GM19463 (cell line): Measurements from ENCODE around the gene ERBIN.
"Not testable (repeated sequence)": the region's sequence is repeated elsewhere in the genome, so short reads cannot be mapped to it uniquely, and the experiment has no call there.

Experiments
- ATAC-seq: cut with Tn5 transposase; IDR thresholded peaks from one replicate; pipeline ENCODE4 v1.9.1; 2021; ENCODE audit warnings: mild to moderate bottlenecking, moderate library complexity; ENCODE audit not compliant: unreplicated experiment

The ERBIN gene

DNA sequence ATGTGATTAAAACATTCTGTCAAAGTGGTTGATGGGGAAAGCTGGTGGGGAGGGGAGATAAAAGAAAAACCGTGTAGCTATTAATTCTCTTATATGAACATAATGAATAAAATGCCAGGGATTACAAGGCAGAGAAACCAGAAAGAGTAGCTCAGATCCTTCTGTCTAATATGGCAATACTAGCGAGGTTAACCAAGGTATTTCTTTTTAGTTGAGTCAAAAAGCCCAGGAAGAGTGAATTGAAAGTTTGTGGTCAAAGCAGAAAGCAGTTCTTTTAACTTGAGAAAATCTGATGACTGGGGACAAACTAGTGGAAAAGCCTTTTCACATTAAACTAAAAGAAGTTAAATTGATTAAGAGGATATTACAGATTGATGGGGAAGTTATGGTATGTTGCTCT, 76.0 kb downstream of the ERBIN start:
- peak; percentile 44 for ATAC-seq

DNA sequence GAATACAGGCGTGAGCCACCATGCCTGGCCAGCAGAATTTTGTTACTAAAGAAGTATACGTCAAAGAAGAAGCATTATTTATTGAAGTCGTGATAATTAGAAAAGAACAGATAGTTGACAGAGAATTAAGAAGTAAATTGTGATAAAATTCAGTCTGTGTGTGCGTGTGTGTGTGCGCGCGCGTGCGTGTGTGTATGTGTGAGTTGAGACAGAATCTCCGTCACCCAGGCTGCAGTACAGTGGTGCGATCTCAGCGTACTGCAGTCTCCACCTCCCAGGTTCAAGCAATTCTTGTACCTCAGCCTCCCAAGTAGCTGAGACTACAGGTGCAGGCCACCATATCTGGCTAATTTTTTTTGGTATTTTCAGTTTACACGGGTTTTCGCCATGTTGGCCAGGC, 77.8 kb downstream of the ERBIN start:
- no peak for ATAC-seq

DNA sequence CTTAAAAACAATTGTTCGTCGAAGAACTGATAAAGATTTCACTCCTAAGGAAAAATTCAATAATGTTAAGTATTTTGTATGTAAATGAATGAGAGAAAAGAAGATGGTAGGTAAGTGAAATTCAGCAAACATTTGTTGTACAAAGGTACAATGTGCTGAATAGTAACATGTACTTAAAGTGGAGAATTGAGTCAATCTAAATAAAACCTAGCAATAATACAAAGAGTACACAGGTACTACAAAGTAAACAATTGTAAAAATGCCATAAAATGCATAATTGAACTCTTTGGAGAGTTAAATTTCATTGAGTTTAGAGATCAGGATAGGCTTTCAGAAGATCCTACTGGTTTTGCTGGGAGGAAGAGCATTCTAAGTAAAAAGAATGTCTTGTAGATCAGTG, 82.9 kb downstream of the ERBIN start:
- ATAC-seq: no peak

DNA sequence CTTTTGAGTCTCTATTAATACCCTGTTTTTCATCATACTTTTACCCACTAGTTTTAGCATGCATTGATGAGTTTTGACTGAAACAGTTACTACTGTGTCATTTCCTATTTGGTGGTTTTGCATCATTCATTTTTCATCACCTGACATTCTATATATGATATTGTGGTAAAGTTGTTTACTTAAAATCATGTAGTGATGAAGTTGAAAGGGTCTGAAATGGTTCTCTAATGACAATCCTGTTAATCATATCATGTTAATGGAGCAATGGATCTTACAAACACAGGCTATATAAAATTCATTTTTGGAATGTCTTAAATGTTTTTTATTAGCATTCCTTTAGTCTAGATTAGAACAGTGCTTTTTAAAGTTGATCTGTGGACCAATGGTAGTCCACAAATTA, 84.1 kb downstream of the ERBIN start:
- ATAC-seq: no peak

DNA sequence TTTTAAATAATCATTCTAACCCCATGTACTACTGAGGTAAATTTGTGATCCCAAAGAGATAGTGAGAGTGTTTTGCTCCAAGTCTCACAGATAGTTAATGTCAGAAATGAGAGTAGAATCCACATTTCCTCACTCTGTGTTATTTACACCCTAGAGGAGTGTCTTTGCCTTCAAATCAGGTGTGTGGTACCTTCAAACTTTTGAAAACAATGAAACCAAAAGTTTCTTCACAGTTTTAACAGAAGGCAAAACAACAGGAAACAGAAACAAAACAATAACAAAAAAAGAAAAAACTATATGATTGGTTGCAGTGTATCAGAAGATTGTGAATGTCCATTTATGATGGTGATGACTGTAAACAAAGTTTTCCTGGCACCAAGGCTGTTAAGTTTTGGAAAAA, 85.9 kb downstream of the ERBIN start:
- no peak for ATAC-seq

DNA sequence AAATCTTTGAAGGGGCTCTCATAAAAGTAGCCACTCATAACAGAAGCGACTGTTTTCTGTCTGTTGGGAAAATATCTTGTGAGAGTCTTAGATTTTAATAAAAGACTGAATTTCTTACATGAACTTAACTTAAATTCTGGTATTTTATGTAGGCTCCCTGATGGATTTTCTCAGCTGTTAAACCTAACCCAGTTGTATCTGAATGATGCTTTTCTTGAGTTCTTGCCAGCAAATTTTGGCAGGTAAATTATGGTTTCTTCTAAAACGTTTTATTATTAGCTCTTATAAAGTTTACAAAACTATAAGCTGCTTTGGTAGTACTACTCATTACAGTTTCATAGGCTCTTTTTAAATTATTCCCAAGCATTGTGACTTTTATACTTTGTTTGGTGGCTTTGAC, 87.0 kb downstream of the ERBIN start:
- ATAC-seq: no peak

DNA sequence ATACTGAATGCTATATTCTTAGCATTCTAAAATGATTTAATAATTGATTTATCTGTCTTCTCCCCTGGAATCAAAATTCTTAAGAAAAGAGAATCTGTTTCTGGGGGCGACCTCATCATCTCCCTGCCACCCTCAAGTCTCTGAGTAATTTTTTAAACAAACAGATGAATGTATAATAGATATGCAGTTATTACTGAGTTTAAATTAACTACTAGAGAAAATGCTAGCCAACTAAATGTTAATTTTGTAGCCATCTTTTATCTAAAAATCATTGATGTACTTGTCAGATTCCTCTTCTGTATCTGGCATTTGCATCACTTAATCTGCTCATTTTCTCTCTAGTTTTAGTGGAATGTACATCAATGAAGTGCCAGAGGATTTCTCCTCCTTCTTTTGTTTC, 87.5 kb downstream of the ERBIN start:
- ATAC-seq: no peak

DNA sequence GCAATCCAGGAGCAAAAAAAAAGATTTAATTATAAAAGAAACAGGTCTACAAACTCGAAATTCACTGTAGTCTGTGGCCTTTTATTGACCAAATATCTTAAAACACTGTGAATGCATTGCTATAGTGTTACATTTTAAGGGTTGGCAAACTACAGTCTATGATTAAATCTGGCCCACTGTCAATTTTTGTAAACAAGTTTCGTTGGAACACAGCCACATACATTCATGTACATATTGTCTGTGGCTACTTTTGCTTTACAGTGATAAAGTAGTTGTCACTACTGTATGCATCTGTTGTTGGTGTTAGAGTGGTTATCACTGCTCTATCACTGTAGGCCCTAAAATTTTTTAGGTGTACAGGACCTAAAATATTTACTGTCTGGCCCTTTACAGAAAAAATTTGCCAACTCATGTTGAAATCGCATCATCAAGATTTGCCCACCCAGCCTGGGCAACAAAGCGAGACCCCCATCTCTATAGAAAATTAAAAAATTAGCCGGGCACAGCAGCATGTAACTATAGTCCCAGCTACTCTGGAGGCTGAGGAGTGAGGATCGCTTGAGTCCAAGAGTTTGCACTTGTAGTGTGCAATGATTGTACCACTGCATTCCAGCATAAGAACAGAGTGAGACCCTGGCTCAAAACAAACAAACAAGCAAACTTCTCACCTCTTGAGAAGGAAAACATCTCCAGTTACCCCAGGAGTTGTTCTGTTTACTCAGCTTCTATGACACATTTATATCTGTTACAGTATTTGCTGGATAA, 89.0 kb downstream of the ERBIN start:
- no peak for ATAC-seq

DNA sequence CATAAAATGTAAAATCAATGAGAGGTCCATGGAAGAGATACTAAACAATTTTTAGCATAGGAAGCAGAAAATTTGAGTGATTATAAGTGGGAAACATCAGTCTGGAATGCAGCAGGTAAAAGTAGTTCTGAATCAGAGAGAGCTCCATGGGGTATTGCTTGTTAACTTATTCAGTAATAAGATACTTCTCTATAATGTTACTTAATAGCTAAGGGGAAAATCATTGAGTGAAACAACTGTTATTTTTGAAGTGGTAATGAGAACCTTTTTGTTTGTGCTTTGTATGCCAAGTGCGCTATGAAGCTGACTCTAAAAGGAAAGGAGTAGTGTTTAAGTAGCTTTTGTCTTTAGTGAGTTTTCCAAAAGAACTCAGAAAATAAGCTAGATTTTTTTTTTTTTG, 95.2 kb downstream of the ERBIN start:
- ATAC-seq: no peak

DNA sequence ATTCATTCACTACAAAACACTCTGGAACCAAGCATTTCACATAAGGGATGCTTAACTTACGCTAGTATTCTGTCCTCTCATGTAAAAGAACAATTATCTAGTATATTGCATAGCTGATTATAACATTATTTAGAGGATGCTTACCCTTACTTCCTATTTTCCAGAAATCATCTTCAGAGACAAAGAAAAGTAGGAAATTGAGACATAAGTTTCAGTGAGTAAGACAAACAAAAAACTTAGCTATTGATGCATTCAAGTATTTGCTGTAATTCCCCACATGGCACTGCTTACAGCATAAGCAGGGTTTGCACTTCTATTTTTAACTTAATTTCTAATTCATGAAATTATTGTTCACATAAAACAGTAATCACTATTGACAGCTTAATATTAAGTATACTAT, 112.9 kb downstream of the ERBIN start:
- no peak for ATAC-seq

DNA sequence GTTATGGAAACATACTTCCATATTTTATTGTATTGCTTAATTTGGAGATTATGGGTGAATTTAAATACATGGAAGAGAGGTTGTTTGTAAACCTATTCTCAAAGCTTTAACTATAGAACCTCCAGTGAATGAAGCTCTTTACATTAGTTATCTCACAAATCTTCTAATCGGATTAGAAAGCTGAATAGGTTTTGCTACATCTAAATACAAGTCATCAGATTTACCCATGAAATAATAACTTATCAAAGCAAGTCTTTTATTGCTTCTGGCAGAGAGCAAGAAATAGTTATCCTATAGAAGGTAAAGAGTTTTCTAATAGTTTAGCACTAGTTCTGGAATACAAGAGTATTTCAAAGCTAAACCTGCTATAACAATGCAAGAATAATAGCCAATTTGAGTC, 113.3 kb downstream of the ERBIN start:
- ATAC-seq: no peak

DNA sequence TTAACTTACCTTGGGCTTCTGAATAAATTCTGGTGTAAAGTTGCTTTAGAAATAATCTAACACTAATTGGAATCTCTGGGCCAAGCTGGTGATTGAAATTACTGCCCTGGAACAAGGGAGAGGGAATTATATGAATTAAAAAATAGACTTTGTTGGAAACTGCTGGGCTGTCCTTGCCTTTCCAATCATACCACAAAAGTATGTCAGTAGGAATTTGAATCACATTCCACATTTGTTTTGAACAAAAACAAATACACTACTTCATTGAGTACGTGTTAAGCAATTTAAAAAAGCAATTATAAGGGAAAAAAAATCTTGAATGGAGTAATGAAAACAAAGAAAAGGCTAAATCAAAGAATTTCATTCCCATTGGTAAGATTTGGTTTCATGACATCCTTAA, 115.3 kb downstream of the ERBIN start:
- ATAC-seq: no peak

DNA sequence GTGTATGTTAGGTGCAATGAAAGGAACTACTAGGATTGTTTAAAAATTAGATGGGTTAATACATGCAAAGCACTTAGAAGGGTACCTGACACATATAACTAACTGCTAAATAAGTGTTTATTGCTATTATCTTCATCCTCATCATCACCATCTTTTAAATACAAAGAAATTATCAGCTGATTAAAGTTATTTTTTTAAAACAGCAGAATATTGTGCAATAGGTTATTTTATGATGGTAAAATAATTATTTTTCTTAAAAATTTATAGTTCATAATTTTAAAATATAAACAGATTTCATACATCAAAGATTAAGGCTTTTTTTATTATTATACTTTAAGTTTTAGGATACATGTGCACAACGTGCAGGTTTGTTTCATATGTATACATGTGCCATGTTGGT, 130.9 kb downstream of the ERBIN start:
- no peak for ATAC-seq

DNA sequence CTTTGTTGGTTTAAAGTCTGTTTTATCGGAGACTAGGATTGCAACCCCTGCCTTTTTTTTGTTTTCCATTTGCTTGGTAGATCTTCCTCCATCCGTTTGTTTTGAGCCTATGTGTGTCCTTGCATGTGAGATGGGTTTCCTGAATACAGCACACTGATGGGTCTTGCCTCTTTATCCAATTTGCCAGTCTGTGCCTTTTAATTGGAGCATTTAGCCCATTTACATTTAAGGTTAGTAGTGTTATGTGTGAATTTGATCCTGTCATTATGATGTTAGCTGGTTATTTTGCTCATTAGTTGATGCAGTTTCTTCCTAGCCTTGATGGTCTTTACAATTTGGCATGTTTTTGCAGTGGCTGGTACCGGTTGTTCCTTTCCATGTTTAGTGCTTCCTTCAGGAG, 134.9 kb downstream of the ERBIN start:
- ATAC-seq: not testable (repeated sequence)

DNA sequence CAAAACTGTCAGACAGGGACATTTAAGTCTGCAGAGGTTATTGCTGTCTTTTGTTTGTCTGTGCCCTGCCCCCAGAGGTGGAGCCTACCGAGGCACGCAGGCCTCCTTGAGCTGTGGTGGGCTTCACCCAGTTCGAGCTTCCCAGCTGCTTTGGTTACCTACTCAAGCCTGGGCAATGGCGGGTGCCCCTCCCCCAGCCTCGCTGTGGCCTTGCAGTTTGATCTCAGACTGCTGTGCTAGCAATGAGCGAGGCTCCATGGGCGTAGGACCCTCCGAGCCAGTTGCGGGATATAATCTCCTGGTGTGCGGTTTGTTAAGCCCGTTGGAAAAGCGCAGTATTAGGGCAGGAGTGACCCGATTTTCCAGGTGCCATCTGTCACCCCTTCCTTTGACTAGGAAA, 136.7 kb downstream of the ERBIN start:
- ATAC-seq: not testable (repeated sequence)

DNA sequence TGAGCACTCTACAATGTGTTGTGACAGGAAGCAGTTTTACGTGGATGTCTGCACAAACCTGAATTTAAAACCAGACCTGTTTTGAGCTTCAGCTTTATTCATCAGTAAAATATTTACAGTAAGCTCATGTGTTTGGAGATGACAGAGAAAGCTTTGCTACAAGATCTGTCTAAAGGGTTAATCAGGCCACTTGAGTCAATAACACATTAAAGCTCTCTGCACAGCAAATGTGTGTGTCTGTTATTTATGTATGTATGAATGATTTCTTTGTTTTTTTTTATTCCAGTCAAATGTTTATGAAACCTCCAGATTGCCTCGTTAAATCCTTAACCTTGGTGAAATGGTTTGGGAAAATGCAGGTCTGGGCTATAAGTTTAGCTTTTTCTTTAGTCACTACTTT, 140.5 kb downstream of the ERBIN start:
- ATAC-seq: no peak

DNA sequence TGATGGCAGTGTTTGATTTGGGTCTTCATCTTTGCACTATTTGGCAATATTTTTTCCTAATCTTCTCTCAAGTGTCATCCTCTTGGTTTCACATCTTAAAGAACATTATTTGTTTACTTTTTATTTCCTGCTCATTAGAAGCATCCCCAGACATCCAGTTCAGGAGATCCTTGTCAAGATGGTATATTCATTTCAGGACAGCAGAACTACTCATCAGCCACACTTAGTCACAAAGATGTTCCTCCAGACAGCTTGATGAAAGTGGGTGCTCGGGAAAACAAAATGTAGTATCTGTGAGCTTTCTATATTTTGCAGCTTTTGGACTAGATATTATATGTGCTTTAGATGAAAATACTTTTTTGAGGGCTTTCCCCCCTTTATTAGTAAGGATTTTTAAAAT, 145.7 kb downstream of the ERBIN start:
- no peak for ATAC-seq

DNA sequence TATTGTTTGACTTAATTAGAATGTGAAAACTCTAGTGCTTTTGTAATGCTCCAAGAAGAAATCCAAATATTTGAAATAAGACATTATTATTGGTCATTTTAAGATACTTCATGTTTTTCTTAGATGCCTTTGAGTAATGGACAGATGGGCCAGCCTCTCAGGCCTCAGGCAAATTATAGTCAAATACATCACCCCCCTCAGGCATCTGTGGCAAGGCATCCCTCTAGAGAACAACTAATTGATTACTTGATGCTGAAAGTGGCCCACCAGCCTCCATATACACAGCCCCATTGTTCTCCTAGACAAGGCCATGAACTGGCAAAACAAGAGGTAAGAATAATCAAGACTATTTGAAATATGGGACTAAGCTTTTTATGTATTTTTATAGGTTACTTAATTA, 148.5 kb downstream of the ERBIN start:
- no peak for ATAC-seq

DNA sequence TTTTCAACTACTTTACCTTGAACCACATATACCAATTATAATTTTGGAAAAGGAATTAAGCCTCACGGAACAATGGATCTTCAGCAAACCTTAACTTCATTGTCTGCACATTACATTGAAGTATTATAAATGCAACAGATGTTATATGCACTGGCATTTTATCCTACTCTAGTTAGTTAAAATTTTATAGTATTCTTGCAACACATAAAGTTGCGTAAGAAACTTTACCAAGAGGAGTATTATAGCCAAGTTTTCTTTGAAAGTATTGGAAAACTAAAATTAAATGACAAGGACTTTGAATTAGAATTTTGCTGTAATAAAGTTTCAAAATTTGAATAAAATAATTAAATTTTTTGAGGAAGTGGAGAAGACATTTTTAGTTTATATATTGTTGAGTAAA, 154.3 kb downstream of the ERBIN start:
- no peak for ATAC-seq

DNA sequence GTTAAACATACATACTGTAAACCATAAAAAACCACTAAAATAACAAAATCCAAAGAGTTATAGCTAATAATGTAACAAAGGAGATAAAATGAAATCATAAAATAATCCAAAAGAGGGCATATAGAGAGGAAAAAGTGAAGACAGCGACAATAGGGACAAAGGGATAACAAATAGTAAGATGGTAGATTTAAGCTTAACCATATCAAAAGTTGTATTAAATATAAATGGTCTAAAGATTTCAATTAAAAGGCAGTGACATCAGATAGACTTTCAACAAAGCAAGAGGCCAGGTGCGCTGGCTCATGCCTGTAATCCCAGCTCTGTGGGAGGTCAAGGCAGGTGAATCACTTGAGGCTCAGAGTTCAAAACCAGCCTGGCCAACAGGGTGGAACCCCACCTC, 163.0 kb downstream of the ERBIN start:
- ATAC-seq: no peak

DNA sequence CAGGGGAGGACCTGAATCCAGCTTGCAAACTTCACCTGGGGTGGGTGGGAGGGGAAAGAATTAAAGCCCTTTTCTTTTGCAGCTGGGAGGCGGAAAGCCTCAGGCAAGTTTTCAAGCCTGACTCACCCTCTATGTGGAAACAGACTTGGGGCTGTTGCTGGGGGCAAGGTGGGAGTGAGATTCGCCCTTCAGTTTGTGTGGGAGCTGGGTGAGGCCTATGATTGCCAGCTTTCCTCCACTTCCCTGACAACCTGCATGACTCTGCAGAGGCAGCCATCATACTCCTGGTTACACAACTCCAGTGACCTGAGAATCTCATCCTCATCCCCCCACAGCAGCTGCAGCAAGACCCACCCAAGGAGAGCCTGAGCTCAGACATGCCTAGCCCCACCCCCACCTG, 174.5 kb downstream of the ERBIN start:
- ATAC-seq: no peak

DNA sequence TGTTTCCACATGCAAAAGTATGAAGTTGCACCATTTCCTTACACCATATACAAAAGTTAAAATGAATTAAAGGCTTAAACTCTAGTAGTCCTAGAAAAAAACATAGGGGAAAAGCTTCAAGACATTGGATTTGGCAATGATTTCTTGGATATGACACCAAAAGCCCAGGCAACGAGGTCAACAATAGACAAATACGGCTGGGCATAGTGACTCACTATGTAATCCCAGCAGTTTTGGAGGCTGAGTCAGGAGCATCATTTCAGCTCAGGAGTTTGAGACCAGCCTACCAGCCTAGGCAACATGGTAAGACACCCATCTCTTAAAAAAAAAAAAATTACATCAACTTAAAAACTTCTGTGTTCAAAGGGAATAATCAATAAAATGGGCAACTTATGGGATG, 186.8 kb downstream of the ERBIN start:
- no peak for ATAC-seq

DNA sequence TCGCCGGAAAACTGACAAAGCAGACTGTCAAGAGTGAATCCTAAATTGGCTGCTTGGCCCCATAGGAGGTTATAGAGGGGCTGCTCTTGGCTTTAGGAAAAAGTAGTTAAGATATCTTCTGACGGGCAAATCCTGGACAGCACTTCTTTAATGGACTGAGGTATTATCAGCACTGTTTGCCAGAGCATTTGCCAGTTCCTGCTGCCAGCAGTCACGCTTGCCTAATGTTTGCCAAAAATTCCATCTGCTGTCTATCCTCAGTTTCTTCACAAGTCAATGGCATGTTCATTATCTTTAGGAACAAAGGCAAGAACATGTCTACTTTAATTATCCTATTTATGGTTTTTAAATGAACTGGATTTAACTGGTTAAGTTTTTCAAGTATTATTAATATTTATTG, 191.9 kb downstream of the ERBIN start:
- no peak for ATAC-seq
